Liver (tissue), 9 donors: ENCODE measurements around the gene CD300LB. TPM values are rescaled to one million over a fixed set of nuclear protein-coding genes. Genes with fewer than 3 reads are reported as not detected.
A peak's percentile ranks its signal among the peaks of the same experiment; 100 is the strongest.

Source experiments
- DNase-seq: peaks from one replicate; pipeline ENCODE4 v3.0.0-alpha.2; 2017; ENCODE audit warnings: low spot score
- H3K27ac ChIP-seq, 2 donors: one replicate each; pipeline ENCODE4 v1.7.0; 2013; ENCODE audit warnings: inconsistent platforms in 2 of 2, low read length in 2 of 2, control low read depth in 1 of 2, low read depth in 1 of 2, mild to moderate bottlenecking in 1 of 2
- H3K27me3 ChIP-seq, 4 donors: one replicate each; pipeline versions ENCODE4 v1.6.1 to v1.7.0; 2013; ENCODE audit warnings: low read length in 3 of 4, inconsistent platforms in 1 of 4, mild to moderate bottlenecking in 1 of 4, moderate library complexity in 1 of 4; ENCODE audit not compliant: control insufficient read depth in 4 of 4, insufficient read depth in 4 of 4
- H3K36me3 ChIP-seq, 4 donors: one replicate each; pipeline versions ENCODE4 v1.6.1 to v1.7.0; 2013; ENCODE audit warnings: low read length in 3 of 4, mild to moderate bottlenecking in 3 of 4, low read depth in 1 of 4, moderate library complexity in 1 of 4; ENCODE audit not compliant: control insufficient read depth in 4 of 4, insufficient read depth in 3 of 4
- H3K4me1 ChIP-seq, 4 donors: one replicate each; pipeline versions ENCODE4 v1.6.1 to v1.7.0; 2013; ENCODE audit warnings: low read length in 3 of 4, mild to moderate bottlenecking in 3 of 4, moderate library complexity in 1 of 4; ENCODE audit not compliant: control insufficient read depth in 4 of 4, insufficient read depth in 4 of 4
- H3K4me3 ChIP-seq, 3 donors: one replicate each; pipeline versions ENCODE4 v1.6.1 to v1.7.0; 2013; ENCODE audit warnings: low read length in 3 of 3, control low read depth in 1 of 3, low read depth in 1 of 3, mild to moderate bottlenecking in 1 of 3
- H3K9ac ChIP-seq, 2 donors: one replicate each; pipeline ENCODE4 v1.7.0; 2013; ENCODE audit warnings: low read length in 2 of 2, mild to moderate bottlenecking in 2 of 2, moderate library complexity in 2 of 2, control low read depth in 1 of 2, low read depth in 1 of 2
- H3K9me3 ChIP-seq, 4 donors: one replicate each; pipeline versions ENCODE4 v1.6.1 to v1.7.0; 2013; ENCODE audit warnings: low read length in 3 of 4; ENCODE audit not compliant: control insufficient read depth in 4 of 4
- ATF3 ChIP-seq: IDR thresholded peaks from 2 replicates; pipeline ENCODE4 v1.6.1; 2016; ENCODE audit warnings: antibody characterized with exemption
- CTCF ChIP-seq: fragments of 150-350 bp; IDR thresholded peaks from 2 replicates; pipeline ENCODE4 v1.5.1; 2017; ENCODE audit warnings: improper control_type of control experiment, low read depth, low read length; ENCODE audit not compliant: missing input control
- EGR1 ChIP-seq, 2 donors: IDR thresholded peaks; 2 replicates each; pipeline ENCODE4 v1.6.1; 2016 to 2018; ENCODE audit warnings: antibody characterized with exemption in 2 of 2, low read depth in 2 of 2
- FOXA1 ChIP-seq: IDR thresholded peaks from 2 replicates; pipeline ENCODE4 v1.6.1; 2016; ENCODE audit warnings: antibody characterized with exemption
- FOXA2 ChIP-seq: IDR thresholded peaks from 2 replicates; pipeline ENCODE4 v1.6.1; 2016; ENCODE audit warnings: antibody characterized with exemption
- GABPA ChIP-seq, 2 donors: IDR thresholded peaks in 1 of 2; conservative IDR thresholded peaks in 1 of 2; 2 replicates each; pipeline ENCODE4 v1.6.1; 2016; ENCODE audit warnings: antibody characterized with exemption in 2 of 2, mild to moderate bottlenecking in 1 of 2, moderate library complexity in 1 of 2
- HNF4G ChIP-seq: IDR thresholded peaks from 2 replicates; pipeline ENCODE4 v1.6.1; 2016; ENCODE audit warnings: antibody characterized with exemption
- JUND ChIP-seq, 2 donors: IDR thresholded peaks; 2 replicates each; pipeline ENCODE4 v1.6.1; 2016; ENCODE audit warnings: antibody characterized with exemption in 2 of 2
- MAX ChIP-seq: IDR thresholded peaks from 2 replicates; pipeline ENCODE4 v1.6.1; 2016; ENCODE audit warnings: antibody characterized with exemption
- NR2F2 ChIP-seq: IDR thresholded peaks from 2 replicates; pipeline ENCODE4 v1.6.1; 2016; ENCODE audit warnings: antibody characterized with exemption
- RAD21 ChIP-seq, 2 donors: IDR thresholded peaks; 2 replicates each; pipeline ENCODE4 v1.6.1; 2016; ENCODE audit warnings: antibody characterized with exemption in 2 of 2, mild to moderate bottlenecking in 2 of 2
- REST ChIP-seq: IDR thresholded peaks from 2 replicates; pipeline ENCODE4 v1.6.1; 2016; ENCODE audit warnings: antibody characterized with exemption, mild to moderate bottlenecking
- RXRA ChIP-seq, 2 donors: IDR thresholded peaks; 2 replicates each; pipeline ENCODE4 v1.6.1; 2017 to 2018; ENCODE audit warnings: antibody characterized with exemption in 2 of 2, mild to moderate bottlenecking in 1 of 2
- SP1 ChIP-seq: IDR thresholded peaks from 2 replicates; pipeline ENCODE4 v1.6.1; 2018; ENCODE audit warnings: antibody characterized with exemption, mild to moderate bottlenecking
- TAF1 ChIP-seq: conservative IDR thresholded peaks from 2 replicates; pipeline ENCODE4 v1.6.1; 2016; ENCODE audit warnings: antibody characterized with exemption, mild to moderate bottlenecking
- YY1 ChIP-seq: IDR thresholded peaks from 2 replicates; pipeline ENCODE4 v1.6.1; 2016; ENCODE audit warnings: antibody characterized with exemption, mild to moderate bottlenecking
- ZBTB33 ChIP-seq: IDR thresholded peaks from 2 replicates; pipeline ENCODE4 v1.6.1; 2016; ENCODE audit warnings: antibody characterized with exemption
- WGBS: extraction: QIAGEN DNeasy Blood & Tissue Kit; methylation state at CpG from one replicate; pipeline ENCODE4 v1.1.7; 2013; 5-methylcytosine and 5-hydroxymethylcytosine counted together
- polyA plus RNA-seq, 2 donors: library from polyadenylated mRNA; stranded (reverse) in 1 of 2; unstranded in 1 of 2; fragments of 200-250 nt in 1 of 2; fragments of >200 nt in 1 of 2; fragmentation: Nextera tagmentation in 1 of 2; extraction: Ambion mirVana in 1 of 2; gene quantifications; one replicate each; pipeline versions ENCODE4 v1.2.1 to v1.2.3, GENCODE V29; 2013 to 2015
- total RNA-seq, 2 donors: library from RNA; depleted of rRNA; stranded (reverse); fragments of >200 nt; gene quantifications; one replicate each; pipeline ENCODE4 v1.2.3, GENCODE V29; 2014
- donor health status: healthy.
- donor health status: healthy.
- donor health status: healthy.
- donor health status: healthy.
- donor health status: healthy.

The CD300LB gene
- total and polyA plus RNA-seq, 4 donors, result 0.08 to 0.33 (median 0.09) TPM; not detected in 1

- TF ChIP-seq REST, result no peak
- TF ChIP-seq MAX, result no peak
- TF ChIP-seq FOXA2, result no peak
- TF ChIP-seq EGR1 (IDR thresholded peaks at IDR 0.05; ENCODE audit: low read depth in 2 of 2), result no peak
- no peak for TF ChIP-seq YY1
- TF ChIP-seq ATF3, result no peak
- TF ChIP-seq RXRA (IDR thresholded peaks at IDR 0.05), result no peak
- no peak for TF ChIP-seq HNF4G
Observed at GRCh38 chr17:74521701-74522201, 9.5 kb downstream of the CD300LB start (continued).

GRCh38 chr17:74520790-74521480 is 10.3 kb downstream of the CD300LB start:
- Histone ChIP-seq H3K27ac (peak overlapping the region; percentile 65 to 73), H3K36me3 (no peaks in the 10 kb centered on the region), H3K4me1 (no peaks in the 10 kb centered on the region), H3K9me3 (no peaks in the 10 kb centered on the region), H3K4me3 (no peak overlapping the region), H3K27me3 (no peaks in the 10 kb centered on the region), H3K9ac (no peak overlapping the region)
- TF ChIP-seq CTCF, result no peak
- TF ChIP-seq RXRA (IDR thresholded peaks at IDR 0.05), result no peak
- 83% methylated on average over 21 of the region's 21 CpGs for WGBS
- peak; percentile 30 for DNase-seq

- H3K27me3 ChIP-seq, result no peaks in the 10 kb centered on the region
- peak overlapping the region; percentile 55 to 73 for H3K27ac ChIP-seq
- H3K4me3 ChIP-seq, result no peak overlapping the region
- TF ChIP-seq YY1 (no peak), ZBTB33 (no peak), RXRA (IDR thresholded peaks at IDR 0.05) (no peak), TAF1 (no peak), GABPA (IDR thresholded peaks at IDR 0.05 in 1 of 2, conservative IDR thresholded peaks at IDR 0.05 in 1 of 2) (no peak), CTCF (no peak), NR2F2 (no peak), MAX (no peak), HNF4G (no peak), SP1 (no peak), EGR1 (IDR thresholded peaks at IDR 0.05; ENCODE audit: low read depth in 2 of 2) (no peak), FOXA1 (no peak), RAD21 (IDR thresholded peaks at IDR 0.05) (no peak), FOXA2 (no peak), JUND (IDR thresholded peaks at IDR 0.05) (no peak)
- no peaks in the 10 kb centered on the region for H3K36me3 ChIP-seq
- no peak for DNase-seq
- H3K4me1 ChIP-seq, result no peaks in the 10 kb centered on the region
- H3K9me3 ChIP-seq, result no peaks in the 10 kb centered on the region
- WGBS, result 60% methylated on average over 3 of the region's 3 CpGs
- no peak overlapping the region for H3K9ac ChIP-seq
Observed at GRCh38 chr17:74520016-74520434, 11.2 kb downstream of the CD300LB start.
